WERI-Rb-1 (cell line): Measurements from ENCODE around the gene RUNX2.

ENCODE experiments used
- DNase-seq: peaks from one replicate; pipeline ENCODE4 v3.0.0-alpha.2; 2020
- H3K27ac ChIP-seq: fragments of 250-450 bp; sonication (Bioruptor Pico); 2 replicates; pipeline ENCODE4 v1.5.1; 2020; ENCODE audit warnings: mild to moderate bottlenecking, moderate library complexity
- H3K27me3 ChIP-seq: fragments of 250-450 bp; sonication (Bioruptor Pico); 2 replicates; pipeline ENCODE4 v1.5.1; 2021; ENCODE audit warnings: mild to moderate bottlenecking, low read depth, moderate library complexity; ENCODE audit not compliant: insufficient read depth, severe bottlenecking
- H3K36me3 ChIP-seq: fragments of 250-450 bp; sonication (Bioruptor Pico); 2 replicates; pipeline ENCODE4 v1.5.1; 2020; ENCODE audit warnings: mild to moderate bottlenecking, moderate library complexity
- H3K4me3 ChIP-seq: 2 replicates; pipeline ENCODE4 v1.5.1; 2011; ENCODE audit warnings: low read depth, mild to moderate bottlenecking, control low read depth, low read length
- H3K9me3 ChIP-seq: fragments of 250-450 bp; sonication (Bioruptor Pico); 2 replicates; pipeline ENCODE4 v1.5.1; 2021; ENCODE audit warnings: mild to moderate bottlenecking, moderate library complexity; ENCODE audit not compliant: severe bottlenecking
- TF ChIP-seq, protein P1 (sequence below): IDR thresholded peaks from 2 replicates; pipeline ENCODE4 v1.5.1; 2011; ENCODE audit warnings: low read depth, mild to moderate bottlenecking, control low read depth, inconsistent platforms, low read length

Gene RUNX2

DNA sequence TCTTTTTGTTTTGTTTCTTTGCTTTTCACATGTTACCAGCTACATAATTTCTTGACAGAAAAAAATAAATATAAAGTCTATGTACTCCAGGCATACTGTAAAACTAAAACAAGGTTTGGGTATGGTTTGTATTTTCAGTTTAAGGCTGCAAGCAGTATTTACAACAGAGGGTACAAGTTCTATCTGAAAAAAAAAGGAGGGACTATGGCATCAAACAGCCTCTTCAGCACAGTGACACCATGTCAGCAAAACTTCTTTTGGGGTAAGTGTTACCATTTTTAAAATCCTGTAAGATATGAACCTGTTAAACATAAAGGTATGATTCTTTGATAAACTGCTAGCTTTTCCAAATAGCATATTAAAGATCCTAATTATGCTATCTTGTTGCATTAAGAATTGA is 393 bp downstream of the RUNX2 start:
- Histone ChIP-seq H3K9me3 (no peaks in the 10 kb centered on the region), H3K27me3 (no peaks in the 10 kb centered on the region), H3K4me3 (no peak overlapping the region), H3K27ac (no peak overlapping the region), H3K36me3 (no peaks in the 10 kb centered on the region)
- TF ChIP-seq, protein P1, sequence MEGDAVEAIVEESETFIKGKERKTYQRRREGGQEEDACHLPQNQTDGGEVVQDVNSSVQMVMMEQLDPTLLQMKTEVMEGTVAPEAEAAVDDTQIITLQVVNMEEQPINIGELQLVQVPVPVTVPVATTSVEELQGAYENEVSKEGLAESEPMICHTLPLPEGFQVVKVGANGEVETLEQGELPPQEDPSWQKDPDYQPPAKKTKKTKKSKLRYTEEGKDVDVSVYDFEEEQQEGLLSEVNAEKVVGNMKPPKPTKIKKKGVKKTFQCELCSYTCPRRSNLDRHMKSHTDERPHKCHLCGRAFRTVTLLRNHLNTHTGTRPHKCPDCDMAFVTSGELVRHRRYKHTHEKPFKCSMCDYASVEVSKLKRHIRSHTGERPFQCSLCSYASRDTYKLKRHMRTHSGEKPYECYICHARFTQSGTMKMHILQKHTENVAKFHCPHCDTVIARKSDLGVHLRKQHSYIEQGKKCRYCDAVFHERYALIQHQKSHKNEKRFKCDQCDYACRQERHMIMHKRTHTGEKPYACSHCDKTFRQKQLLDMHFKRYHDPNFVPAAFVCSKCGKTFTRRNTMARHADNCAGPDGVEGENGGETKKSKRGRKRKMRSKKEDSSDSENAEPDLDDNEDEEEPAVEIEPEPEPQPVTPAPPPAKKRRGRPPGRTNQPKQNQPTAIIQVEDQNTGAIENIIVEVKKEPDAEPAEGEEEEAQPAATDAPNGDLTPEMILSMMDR = no peak
- DNase-seq = no peak

DNA sequence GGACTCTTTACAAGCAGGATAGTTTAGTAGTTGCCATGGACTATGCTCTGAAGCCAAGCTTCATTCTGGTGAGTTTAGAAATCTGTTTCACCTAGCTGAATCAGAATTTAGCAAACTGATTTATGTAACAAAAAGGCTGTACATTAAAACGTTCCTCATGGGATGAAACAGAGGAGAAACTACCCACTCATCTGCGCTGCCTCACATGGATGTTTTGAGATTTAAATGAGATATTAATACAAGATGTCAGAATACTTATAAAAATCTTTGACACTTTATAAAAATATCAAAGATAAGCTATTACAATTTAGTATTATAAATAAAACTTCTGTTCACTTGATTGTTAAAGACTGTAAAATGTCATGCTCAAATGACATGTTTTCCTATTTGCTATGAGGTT is 16.8 kb downstream of the RUNX2 start:
- TF ChIP-seq, protein P1 = no peak
- H3K36me3 ChIP-seq = no peaks in the 10 kb centered on the region
- H3K27ac ChIP-seq = no peak overlapping the region
- no peak for DNase-seq
- no peaks in the 10 kb centered on the region for H3K9me3 ChIP-seq
- H3K4me3 ChIP-seq = no peak overlapping the region
- H3K27me3 ChIP-seq = no peaks in the 10 kb centered on the region

DNA sequence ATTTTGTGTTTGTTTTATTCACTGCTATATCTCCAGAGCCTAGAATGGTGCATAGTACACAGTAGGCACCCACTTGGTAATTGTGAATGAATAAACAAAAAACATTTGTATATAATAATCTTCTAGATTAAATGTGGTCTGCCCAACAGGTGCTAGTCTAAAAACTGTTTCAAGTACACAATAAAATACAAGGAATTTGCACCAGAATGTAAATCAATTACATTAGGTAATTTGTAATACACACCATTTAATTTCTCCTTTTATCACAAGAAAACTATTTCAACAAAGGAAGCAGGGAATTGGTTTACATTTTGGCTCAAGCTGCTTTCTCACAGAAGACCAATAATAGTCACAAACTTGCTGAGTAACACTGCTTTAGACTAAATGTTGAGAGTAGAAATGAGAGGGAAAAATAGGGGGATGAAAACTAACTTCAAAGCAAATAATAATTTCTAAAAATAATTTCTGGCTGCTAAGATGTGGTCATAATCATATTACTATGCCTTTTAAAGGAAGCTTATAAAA is 22.1 kb downstream of the RUNX2 start:
- TF ChIP-seq, protein P1 = no peak
- Histone ChIP-seq H3K4me3 (no peak overlapping the region), H3K9me3 (no peaks in the 10 kb centered on the region), H3K27me3 (no peaks in the 10 kb centered on the region), H3K27ac (no peak overlapping the region), H3K36me3 (no peaks in the 10 kb centered on the region)
- DNase-seq = no peak

DNA sequence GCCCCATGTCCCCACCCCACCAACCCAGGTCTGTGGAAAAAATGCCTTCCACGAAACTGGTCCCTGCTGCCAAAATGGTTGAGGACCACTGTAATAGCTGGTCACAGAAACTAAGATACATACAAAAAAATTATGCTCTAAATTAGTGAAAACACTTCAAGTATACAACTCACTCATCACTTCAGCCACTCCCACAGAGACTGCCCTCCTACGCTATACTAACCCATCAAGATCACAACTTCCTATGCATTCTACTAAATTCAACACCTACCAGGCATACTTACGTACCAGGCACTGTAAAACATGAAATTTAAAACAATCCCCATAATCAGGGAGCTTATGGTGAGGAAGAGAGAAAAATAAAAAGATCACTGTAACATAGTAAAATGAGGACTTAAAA is 22.9 kb downstream of the RUNX2 start:
- no peaks in the 10 kb centered on the region for H3K9me3 ChIP-seq
- TF ChIP-seq, protein P1 = no peak
- no peak overlapping the region for H3K4me3 ChIP-seq
- H3K27me3 ChIP-seq = no peaks in the 10 kb centered on the region
- DNase-seq = no peak
- no peak overlapping the region for H3K27ac ChIP-seq
- H3K36me3 ChIP-seq = no peaks in the 10 kb centered on the region

DNA sequence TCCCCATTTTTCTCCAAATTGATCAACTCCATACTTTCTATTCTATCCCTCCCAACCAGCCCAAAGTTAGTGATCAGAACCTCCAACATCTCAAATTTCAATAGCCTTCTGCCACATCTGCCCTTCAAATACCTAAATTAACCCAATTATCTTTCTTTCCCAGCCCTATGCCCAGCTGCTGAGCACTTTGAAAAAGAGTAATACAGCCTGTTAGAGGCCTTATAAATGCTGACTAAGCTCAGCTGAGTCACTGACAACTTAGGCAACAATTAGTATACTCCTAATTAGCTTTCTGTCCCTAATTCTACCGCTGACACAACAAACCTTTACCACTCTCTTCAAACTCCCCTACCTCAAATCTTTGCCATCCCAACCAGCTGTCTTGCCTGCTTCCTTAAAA is 23.5 kb downstream of the RUNX2 start:
- Histone ChIP-seq H3K4me3 (no peak overlapping the region), H3K27ac (no peak overlapping the region)
- TF ChIP-seq, protein P1 = no peak

DNA sequence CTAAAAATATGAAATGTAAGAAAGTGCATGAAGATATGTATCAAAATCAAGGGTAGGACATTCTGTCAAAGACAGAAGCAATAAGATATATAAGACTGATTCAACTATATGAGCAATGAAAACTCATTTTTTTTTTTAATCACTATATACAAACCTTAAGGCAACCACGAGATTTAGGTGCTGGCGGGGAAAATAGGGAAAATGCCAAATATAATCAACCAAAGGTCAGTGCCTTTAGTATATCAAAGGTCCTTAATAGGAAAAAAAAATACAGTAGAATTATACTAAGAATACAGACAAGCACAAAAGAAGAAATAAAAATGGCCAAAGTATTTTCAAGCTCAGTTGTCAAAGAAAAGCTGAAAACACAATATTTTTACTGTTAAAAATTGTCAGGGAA is 25.5 kb downstream of the RUNX2 start:
- H3K9me3 ChIP-seq = no peaks in the 10 kb centered on the region
- TF ChIP-seq, protein P1 = no peak
- H3K27ac ChIP-seq = no peak overlapping the region
- no peak for DNase-seq
- H3K27me3 ChIP-seq = no peaks in the 10 kb centered on the region
- no peak overlapping the region for H3K4me3 ChIP-seq
- no peaks in the 10 kb centered on the region for H3K36me3 ChIP-seq

More for the DNA sequence above, 23.5 kb downstream of the RUNX2 start:
- DNase-seq = no peak
- Histone ChIP-seq H3K36me3 (no peaks in the 10 kb centered on the region), H3K27me3 (no peaks in the 10 kb centered on the region), H3K9me3 (no peaks in the 10 kb centered on the region)
